Body of pancreas (tissue), 4 donors: ENCODE data around the gene CEACAM4.

Experiments
- POLR2A ChIP-seq, 3 donors: fragments of 450-650 bp; IDR thresholded peaks; one replicate each; pipeline ENCODE4 v1.6.1; 2016; ENCODE audit warnings: antibody characterized with exemption in 3 of 3, mild to moderate bottlenecking in 2 of 3
- TF ChIP-seq, protein P1 (sequence below), 7 experiments: fragments of 450-650 bp in 4 of 7; fragments of 200-600 bp in 3 of 7; sonication (generic) in 3 of 7; IDR thresholded peaks; one replicate each; pipeline ENCODE4 v1.5.1; 2016 to 2019; ENCODE audit warnings: antibody characterized with exemption in 7 of 7

DNA sequence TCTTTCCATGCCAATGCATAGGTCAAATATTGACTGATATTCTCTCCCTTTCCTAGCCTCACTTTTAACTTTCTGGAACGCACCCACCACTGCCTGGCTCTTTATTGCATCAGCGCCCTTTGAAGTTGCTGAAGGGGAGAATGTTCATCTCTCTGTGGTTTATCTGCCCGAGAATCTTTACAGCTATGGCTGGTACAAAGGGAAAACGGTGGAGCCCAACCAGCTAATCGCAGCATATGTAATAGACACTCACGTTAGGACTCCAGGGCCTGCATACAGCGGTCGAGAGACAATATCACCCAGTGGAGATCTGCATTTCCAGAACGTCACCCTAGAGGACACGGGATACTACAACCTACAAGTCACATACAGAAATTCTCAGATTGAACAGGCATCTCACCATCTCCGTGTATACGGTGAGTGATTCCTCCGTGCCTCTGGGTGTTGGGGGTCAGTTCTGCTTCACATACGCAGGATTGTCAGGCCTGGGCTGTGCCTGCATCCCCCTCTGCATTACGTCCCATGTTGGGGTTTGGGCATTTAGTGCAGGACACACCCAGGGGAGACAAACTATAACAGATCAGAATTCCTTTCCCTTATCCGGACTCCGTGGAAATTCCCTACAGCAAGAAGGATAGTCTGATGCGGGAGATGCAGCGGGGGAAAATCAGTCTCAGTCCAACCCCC lies 49.6 kb downstream of the CEACAM4 start:
- no peak for TF ChIP-seq POLR2A (IDR thresholded peaks at IDR 0.05)
- TF ChIP-seq, protein P1, sequence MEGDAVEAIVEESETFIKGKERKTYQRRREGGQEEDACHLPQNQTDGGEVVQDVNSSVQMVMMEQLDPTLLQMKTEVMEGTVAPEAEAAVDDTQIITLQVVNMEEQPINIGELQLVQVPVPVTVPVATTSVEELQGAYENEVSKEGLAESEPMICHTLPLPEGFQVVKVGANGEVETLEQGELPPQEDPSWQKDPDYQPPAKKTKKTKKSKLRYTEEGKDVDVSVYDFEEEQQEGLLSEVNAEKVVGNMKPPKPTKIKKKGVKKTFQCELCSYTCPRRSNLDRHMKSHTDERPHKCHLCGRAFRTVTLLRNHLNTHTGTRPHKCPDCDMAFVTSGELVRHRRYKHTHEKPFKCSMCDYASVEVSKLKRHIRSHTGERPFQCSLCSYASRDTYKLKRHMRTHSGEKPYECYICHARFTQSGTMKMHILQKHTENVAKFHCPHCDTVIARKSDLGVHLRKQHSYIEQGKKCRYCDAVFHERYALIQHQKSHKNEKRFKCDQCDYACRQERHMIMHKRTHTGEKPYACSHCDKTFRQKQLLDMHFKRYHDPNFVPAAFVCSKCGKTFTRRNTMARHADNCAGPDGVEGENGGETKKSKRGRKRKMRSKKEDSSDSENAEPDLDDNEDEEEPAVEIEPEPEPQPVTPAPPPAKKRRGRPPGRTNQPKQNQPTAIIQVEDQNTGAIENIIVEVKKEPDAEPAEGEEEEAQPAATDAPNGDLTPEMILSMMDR (IDR thresholded peaks at IDR 0.05): no peak
